H1 (cell line): Measurements from ENCODE around the gene RSL24D1. TPM values are rescaled to one million over a fixed set of nuclear protein-coding genes. Genes with fewer than 3 reads are reported as not detected.

Source experiments
- CTCF ChIA-PET: fragments of 300-600 bp; sonication (Branson Sonifier 250); formaldehyde crosslinking; loops from one replicate; lab custom pipeline; 2021; ENCODE audit not compliant: partially characterized antibody; lab: Charles Lee
- POLR2A ChIA-PET: fragments of 300-600 bp; sonication (Branson Sonifier 250); formaldehyde crosslinking; loops from one replicate; lab custom pipeline; 2021; ENCODE audit warnings: inconsistent platforms; ENCODE audit not compliant: partially characterized antibody; lab: Charles Lee
- DNase-seq, 2 experiments: peaks; one replicate each; pipeline versions ENCODE4 v3.0.0 to v3.0.0-alpha.2; 2010 to 2022; ENCODE audit warnings: low spot score in 2 of 2, low read depth in 1 of 2, mixed read lengths in 1 of 2
- FAIRE-seq: peaks from 2 replicates; lab custom pipeline; 2011; peaks lifted over from hg19 to GRCh38; lab: Jason Lieb, UNC
- H2AFZ ChIP-seq: 2 replicates; pipeline ENCODE4 v1.8.1; 2012; ENCODE audit warnings: low read length, inconsistent platforms
- H2AK5ac ChIP-seq: 2 replicates; pipeline ENCODE4 v1.6.1; 2013; ENCODE audit warnings: low read depth, low read length
- H2BK120ac ChIP-seq: replicated peaks from 2 replicates; pipeline ENCODE3; 2013; ENCODE audit warnings: low read depth, low read length, inconsistent platforms
- H2BK12ac ChIP-seq: 2 replicates; pipeline ENCODE4 v1.6.1; 2013; ENCODE audit warnings: low read depth, low read length
- H2BK15ac ChIP-seq: 2 replicates; pipeline ENCODE4 v1.6.1; 2013; ENCODE audit warnings: low read length
- H2BK20ac ChIP-seq: 2 replicates; pipeline ENCODE4 v1.6.1; 2013; ENCODE audit warnings: low read length
- H2BK5ac ChIP-seq: 2 replicates; pipeline ENCODE4 v1.6.1; 2013; ENCODE audit warnings: low read depth, low read length
- H3K14ac ChIP-seq: 2 replicates; pipeline ENCODE4 v1.6.1; 2013; ENCODE audit warnings: inconsistent platforms; ENCODE audit not compliant: insufficient read length
- H3K18ac ChIP-seq: 2 replicates; pipeline ENCODE4 v1.6.1; 2013; ENCODE audit warnings: low read length; ENCODE audit errors: extremely low read depth
- H3K23ac ChIP-seq: 2 replicates; pipeline ENCODE4 v1.6.1; 2013; ENCODE audit warnings: inconsistent platforms; ENCODE audit not compliant: insufficient read length
- H3K23me2 ChIP-seq: 2 replicates; pipeline ENCODE4 v1.6.1; 2013; ENCODE audit warnings: low read depth, low read length
- H3K27ac ChIP-seq: 2 replicates; pipeline ENCODE4 v1.6.1; 2011; ENCODE audit warnings: low read depth, low read length, inconsistent platforms
- H3K27me3 ChIP-seq, 4 experiments: replicated peaks in 1 of 4; 1 replicate in 1 of 4; 2 replicates in 3 of 4; pipeline versions ENCODE4 v1.6.1 to v1.8.1; 2011 to 2013; ENCODE audit warnings: low read length in 3 of 4, mild to moderate bottlenecking in 3 of 4, inconsistent platforms in 2 of 4, mixed read lengths in 2 of 4, moderate library complexity in 1 of 4; ENCODE audit not compliant: control insufficient read depth in 3 of 4, insufficient read depth in 3 of 4; ENCODE audit errors: extremely low read depth in 1 of 4
- H3K36me3 ChIP-seq, 4 experiments: 2 replicates each; pipeline versions ENCODE4 v1.6.1 to v1.8.1; 2011 to 2013; ENCODE audit warnings: mild to moderate bottlenecking in 4 of 4, low read length in 3 of 4, moderate library complexity in 2 of 4, control low read depth in 1 of 4, inconsistent platforms in 1 of 4; ENCODE audit not compliant: insufficient read depth in 4 of 4, control insufficient read depth in 2 of 4
- H3K4ac ChIP-seq: replicated peaks from 2 replicates; pipeline ENCODE3; 2013; ENCODE audit warnings: low read length, low read depth, mixed read lengths, inconsistent platforms; ENCODE audit not compliant: insufficient read length
- H3K4me1 ChIP-seq, 4 experiments: replicated peaks in 1 of 4; 1 replicate in 1 of 4; 2 replicates in 3 of 4; pipeline versions ENCODE4 v1.6.1 to v1.8.1; 2011 to 2013; ENCODE audit warnings: low read length in 3 of 4, inconsistent platforms in 2 of 4, mixed read lengths in 1 of 4; ENCODE audit not compliant: insufficient read depth in 4 of 4, control insufficient read depth in 3 of 4
- H3K4me2 ChIP-seq, 2 experiments: 2 replicates each; pipeline versions ENCODE4 v1.6.1 to v1.8.1; 2011 to 2013; ENCODE audit warnings: low read depth in 2 of 2, low read length in 2 of 2, control low read depth in 1 of 2, inconsistent platforms in 1 of 2, mild to moderate bottlenecking in 1 of 2; ENCODE audit not compliant: insufficient read depth in 1 of 2
- H3K4me3 ChIP-seq, 4 experiments: fragments of 200-600, 300-600 bp in 1 of 4; sonication (generic), shearing (Covaris generic), sonication (Bioruptor Twin) in 1 of 4; 2 replicates each; pipeline versions ENCODE4 v1.5.1 to v1.8.1; 2011 to 2016; ENCODE audit warnings: low read length in 4 of 4, low read depth in 3 of 4, control low read depth in 2 of 4, inconsistent platforms in 2 of 4, mild to moderate bottlenecking in 2 of 4, mixed read lengths in 1 of 4, moderate library complexity in 1 of 4; ENCODE audit not compliant: insufficient read depth in 2 of 4; ENCODE audit errors: extremely low read depth in 1 of 4
- H3K56ac ChIP-seq: replicated peaks from 2 replicates; pipeline ENCODE3; 2013; ENCODE audit warnings: low read depth, mild to moderate bottlenecking, mixed read lengths, low read length, inconsistent platforms; ENCODE audit not compliant: insufficient read length
- H3K79me1 ChIP-seq: 2 replicates; pipeline ENCODE4 v1.6.1; 2013; ENCODE audit warnings: low read depth, low read length, control low read depth
- H3K79me2 ChIP-seq, 2 experiments: 2 replicates each; pipeline versions ENCODE4 v1.6.1 to v1.8.1; 2012 to 2013; ENCODE audit warnings: low read length in 2 of 2, mild to moderate bottlenecking in 2 of 2, inconsistent platforms in 1 of 2; ENCODE audit not compliant: insufficient read depth in 2 of 2, control insufficient read depth in 1 of 2
- H3K9ac ChIP-seq, 4 experiments: replicated peaks in 1 of 4; 1 replicate in 1 of 4; 2 replicates in 3 of 4; pipeline versions ENCODE4 v1.6.1 to v1.8.1; 2011 to 2013; ENCODE audit warnings: low read depth in 3 of 4, low read length in 3 of 4, control low read depth in 2 of 4, mild to moderate bottlenecking in 2 of 4, moderate library complexity in 2 of 4, inconsistent platforms in 1 of 4; ENCODE audit errors: extremely low read depth in 1 of 4
- H3K9me3 ChIP-seq, 2 experiments: 2 replicates each; pipeline versions ENCODE4 v1.6.1 to v1.8.1; 2012 to 2013; ENCODE audit warnings: mild to moderate bottlenecking in 2 of 2, moderate library complexity in 2 of 2, control low read depth in 1 of 2, inconsistent platforms in 1 of 2, low read depth in 1 of 2, low read length in 1 of 2, mixed read lengths in 1 of 2; ENCODE audit not compliant: insufficient read depth in 2 of 2
- H4K20me1 ChIP-seq, 2 experiments: replicated peaks in 1 of 2; 2 replicates each; pipeline versions ENCODE3 to v1.8.1; 2011 to 2013; ENCODE audit warnings: inconsistent platforms in 2 of 2, low read length in 2 of 2, mild to moderate bottlenecking in 1 of 2; ENCODE audit not compliant: insufficient read depth in 2 of 2, control insufficient read depth in 1 of 2
- H4K5ac ChIP-seq: 2 replicates; pipeline ENCODE4 v1.6.1; 2013; ENCODE audit warnings: low read length, low read depth, mixed read lengths, inconsistent platforms; ENCODE audit not compliant: insufficient read length
- H4K8ac ChIP-seq: 2 replicates; pipeline ENCODE4 v1.8.0; 2013; ENCODE audit warnings: mild to moderate bottlenecking, moderate library complexity, low read length, inconsistent platforms; ENCODE audit not compliant: insufficient read depth; ENCODE audit errors: extremely low read depth
- H4K91ac ChIP-seq: replicated peaks from 2 replicates; pipeline ENCODE3; 2013; ENCODE audit warnings: low read length, mixed read lengths, inconsistent platforms; ENCODE audit not compliant: insufficient read length
- BACH1 ChIP-seq: IDR thresholded peaks from 2 replicates; pipeline ENCODE4 v1.6.1; 2012; ENCODE audit warnings: low read length, improper control_type of control experiment
- SAP30 ChIP-seq: fragments of 300-600 bp; sonication (generic); IDR thresholded peaks from 2 replicates; pipeline ENCODE4 v1.7.1; 2012; ENCODE audit warnings: low read length, moderate library complexity, mild to moderate bottlenecking, inconsistent platforms; ENCODE audit not compliant: insufficient read depth, insufficient replicate concordance
- SIN3A ChIP-seq, 2 experiments: IDR thresholded peaks in 1 of 2; conservative IDR thresholded peaks in 1 of 2; 2 replicates each; pipeline ENCODE4 v1.6.1; 2011 to 2012; ENCODE audit warnings: low read length in 2 of 2, improper control_type of control experiment in 1 of 2, low read depth in 1 of 2, mild to moderate bottlenecking in 1 of 2
- SP1 ChIP-seq: IDR thresholded peaks from 2 replicates; pipeline ENCODE4 v1.6.1; 2011; ENCODE audit warnings: low read depth, low read length
- TAF1 ChIP-seq: IDR thresholded peaks from 2 replicates; pipeline ENCODE4 v1.6.1; 2011; ENCODE audit warnings: mild to moderate bottlenecking, low read depth, low read length
- WGBS, 2 experiments: shearing (Covaris generic) in 1 of 2; methylation state at CpG; one replicate each; pipeline versions ENCODE4 v1.1.6 to v1.1.7; 2013 to 2015; ENCODE audit warnings: low lambda C conversion rate in 2 of 2, mixed read lengths in 2 of 2, inconsistent platforms in 1 of 2, low coverage in 1 of 2, missing lambda C conversion rate in 1 of 2; ENCODE audit not compliant: insufficient replicate concordance in 2 of 2, insufficient coverage in 1 of 2, insufficient read length in 1 of 2; ENCODE audit errors: extremely low coverage in 1 of 2, missing lambda C conversion rate in 1 of 2; 5-methylcytosine and 5-hydroxymethylcytosine counted together
- polyA plus RNA-seq, 7 experiments: library from polyadenylated mRNA; depleted of rRNA in 3 of 7; stranded (reverse) in 5 of 7; unstranded in 2 of 7; fragments of >200 nt in 5 of 7; fragments of 200-250 nt in 2 of 7; gene quantifications; 1 replicate in 5 of 7; 2 replicates in 1 of 7; 4 replicates in 1 of 7; pipeline versions ENCODE4 v1.2.1 to v1.2.3, GENCODE V29; 2011 to 2013; ENCODE audit warnings: missing spikeins in 2 of 7, mixed read lengths in 2 of 7
- total RNA-seq: library from RNA; stranded (reverse); fragmentation: NEBNext Ultra II Directional; extraction: Animal tissue kit (Norgen Biotek cat#: 25700); gene quantifications from 2 replicates; pipeline ENCODE4 v1.2.1, GENCODE V29; 2021

Gene RSL24D1
- total and polyA plus RNA-seq, 2 of the 8 experiments (the other 6 are each of a cell fraction or from before 2014, with no cell fraction given): 45.7 to 130 TPM

- no peak overlapping the region for H3K4me3 ChIP-seq
- TF ChIP-seq BACH1 (no peak), SAP30 (no peak), TAF1 (no peak), SIN3A (conservative IDR thresholded peaks at IDR 0.05 in 1 of 2, IDR thresholded peaks at IDR 0.05 in 1 of 2; ENCODE audit: low read depth in 1 of 2, low read length in 2 of 2) (no peak), SP1 (no peak)
- no peak overlapping the region for H2BK12ac ChIP-seq
- no peak overlapping the region for H3K56ac ChIP-seq
- DNase-seq (no peak), FAIRE-seq (no peak)
- H2AK5ac ChIP-seq: no peak overlapping the region
- H2BK15ac ChIP-seq: no peak overlapping the region
- no peak overlapping the region for H3K27ac ChIP-seq
- H3K79me2 ChIP-seq: no peaks in the 10 kb centered on the region
- H3K4me2 ChIP-seq: no peak overlapping the region
- H4K91ac ChIP-seq: no peak overlapping the region
- H2BK5ac ChIP-seq: no peak overlapping the region
- no peaks in the 10 kb centered on the region for H3K23me2 ChIP-seq
- H2BK120ac ChIP-seq: no peak overlapping the region
- CTCF ChIA-PET: interaction anchor here (0.7 kb wide), 1 partner anchor 9 kb away, joined by 3 read pairs; no protein-coding TSS in a partner anchor
- no peaks in the 10 kb centered on the region for H3K79me1 ChIP-seq
- no peak overlapping the region for H3K23ac ChIP-seq
- POLR2A ChIA-PET: no interaction called here
- no peak overlapping the region for H4K8ac ChIP-seq
- no peaks in the 10 kb centered on the region for H3K36me3 ChIP-seq
- no peaks in the 10 kb centered on the region for H3K9me3 ChIP-seq
- no peak overlapping the region for H2BK20ac ChIP-seq
- no peak overlapping the region for H3K14ac ChIP-seq
- no peaks in the 10 kb centered on the region; a peak in 1 of 7 replicates for H3K27me3 ChIP-seq
- no peaks in the 10 kb centered on the region for H4K20me1 ChIP-seq
- H2AFZ ChIP-seq: no peak overlapping the region
- H3K4me1 ChIP-seq: no peaks in the 10 kb centered on the region
- no peak overlapping the region for H4K5ac ChIP-seq
- H3K18ac ChIP-seq: no peak overlapping the region
- no peak overlapping the region for H3K4ac ChIP-seq
- H3K9ac ChIP-seq: no peak overlapping the region
- WGBS, 2 experiments: 81% methylated on average over 4 of the region's 4 CpGs; no CpG with 5 or more reads in 1 of the 2 experiments
Measured at GRCh38 chr15:55204464-55204863, 7.7 kb upstream of the RSL24D1 start.
